GM18520 (cell line): Measurements from ENCODE around the gene GIMAP7.

Source experiments
- ATAC-seq: cut with Tn5 transposase; IDR thresholded peaks from one replicate; pipeline ENCODE4 v1.9.1; 2021; ENCODE audit not compliant: unreplicated experiment

Gene GIMAP7

GRCh38 chr7:150568714-150569113 lies 54.0 kb downstream of the GIMAP7 start:
- ATAC-seq: no peak

DNA sequence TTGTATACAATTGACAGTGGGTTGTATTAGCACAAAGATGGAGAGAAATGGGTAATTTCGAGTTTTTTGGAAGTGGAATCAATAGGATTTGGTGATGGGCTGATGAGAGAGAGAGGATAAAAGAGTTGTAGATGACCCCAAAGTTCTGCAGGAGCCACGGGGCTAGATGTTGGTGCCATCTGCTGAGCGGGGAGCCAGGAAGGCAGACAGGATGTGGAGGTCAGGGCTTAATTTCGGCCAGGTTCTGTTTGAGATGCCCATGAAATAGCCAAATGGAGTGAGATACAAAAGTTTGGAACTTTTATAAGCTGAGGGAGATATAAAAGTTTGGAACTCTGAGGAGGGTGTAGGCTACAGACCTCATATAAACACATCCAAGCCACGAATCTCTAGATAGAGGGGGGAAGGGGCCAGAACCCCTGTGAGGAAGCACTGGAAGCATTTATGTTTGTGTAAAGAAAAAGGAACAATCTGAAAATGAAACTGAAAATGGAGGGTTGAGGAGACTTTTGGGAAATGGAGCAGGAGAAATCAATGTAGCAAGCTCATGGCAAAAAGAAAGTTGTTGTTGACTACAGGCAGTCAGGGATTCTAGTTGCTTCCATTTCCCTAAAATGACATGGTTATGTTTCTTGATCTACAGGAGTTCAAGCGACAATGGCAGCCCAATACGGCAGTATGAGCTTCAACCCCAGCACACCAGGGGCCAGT lies 54.7 kb downstream of the GIMAP7 start:
- ATAC-seq: no peak
